ENCODE measurements around the gene NSMCE1. TPM values are rescaled to one million over a fixed set of nuclear protein-coding genes. Genes with fewer than 3 reads are reported as not detected.

NSMCE1 gene
- total RNA-seq, 2 donors from 2014 or later, result 119 to 165 TPM

DNA sequence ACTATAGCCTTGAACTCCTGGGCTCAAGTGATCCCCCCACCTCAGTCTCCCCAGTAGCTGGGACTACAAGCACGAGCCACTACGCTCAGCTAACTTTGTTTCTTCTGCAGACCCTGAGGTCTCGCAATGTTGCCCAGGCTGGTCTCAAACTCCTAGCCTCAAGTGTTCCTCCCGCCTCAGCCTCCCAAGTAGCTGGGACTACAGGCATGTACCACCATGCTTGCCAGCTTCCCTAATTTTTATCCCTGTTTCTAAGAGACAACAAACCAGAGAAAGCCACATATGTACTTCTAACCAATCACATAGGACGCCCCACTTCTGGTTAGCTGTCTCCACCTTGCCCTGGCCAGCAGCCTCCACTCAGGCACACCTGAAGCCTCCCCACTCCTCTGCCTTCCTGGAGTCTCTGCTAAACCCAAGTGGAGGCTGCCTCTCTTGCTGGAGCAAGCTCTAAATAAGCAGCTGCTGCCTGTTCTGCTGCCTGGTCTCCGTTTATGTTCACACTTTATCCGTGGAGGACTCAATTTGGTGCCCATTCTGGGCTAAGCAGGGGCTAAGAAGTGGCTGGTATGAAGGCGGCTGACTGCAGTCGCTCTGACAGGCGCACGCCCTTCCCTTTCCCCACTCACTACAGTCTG is 24.7 kb downstream of the NSMCE1 start:
- H3K4me1 Mint-ChIP-seq (ENCODE audit: low read depth), result peaks cover 89% of the 10 kb centered on the region
- H3K27ac Mint-ChIP-seq, result no peak overlapping the region
- DNase-seq (no peak), ATAC-seq (replicated peaks in 1 of 2) (no peak)
- peaks cover 6 to 29% of the 10 kb centered on the region in 2 donors for H3K36me3 Mint-ChIP-seq (ENCODE audit: insufficient read depth in 2 of 2)
- no peaks in the 10 kb centered on the region for H3K27me3 Mint-ChIP-seq (ENCODE audit: low read depth)
- peaks cover 0 to 2% of the 10 kb centered on the region in 2 donors for H3K9me3 Mint-ChIP-seq
- H3K4me3 Mint-ChIP-seq, result peak overlapping the region; percentile 43 to 75

DNA sequence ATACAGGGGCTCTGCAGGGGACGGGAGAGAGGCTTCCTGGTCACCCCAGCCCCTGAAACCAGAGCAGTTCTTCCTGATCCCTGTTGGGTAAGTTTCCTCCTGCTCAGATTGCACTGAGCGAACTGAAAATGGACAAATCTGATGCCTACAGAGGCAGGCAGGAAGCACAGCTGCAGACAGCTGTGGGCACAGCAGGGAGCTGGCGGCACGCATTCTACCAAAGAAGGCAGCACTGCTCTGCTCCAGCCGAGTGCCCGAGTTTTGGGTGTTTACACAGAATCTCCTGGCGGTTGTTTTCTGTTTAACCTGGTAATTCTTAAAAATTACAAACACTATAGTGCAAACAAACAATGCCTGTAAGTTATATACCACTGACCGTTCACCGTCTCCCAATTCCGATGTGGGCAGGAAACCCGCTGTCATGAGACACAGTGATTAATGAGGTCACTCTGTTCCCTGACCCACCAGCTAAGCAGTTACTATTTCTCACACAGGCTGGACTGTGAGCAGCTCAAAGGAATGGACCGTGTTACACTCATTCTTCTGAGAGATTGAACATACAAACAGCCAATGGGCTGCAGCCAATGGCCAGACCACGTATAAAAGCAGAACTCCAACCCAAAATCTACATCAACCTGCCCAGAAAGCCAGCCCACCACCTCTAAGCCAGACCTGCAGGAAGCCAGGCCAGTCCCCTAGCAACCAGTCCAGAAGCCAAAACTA is 25.5 kb downstream of the NSMCE1 start:
- Mint-ChIP-seq H3K9me3 (no peaks in the 10 kb centered on the region), H3K27ac (peak overlapping the region; percentile 31), H3K36me3 (ENCODE audit: insufficient read depth in 2 of 2) (peaks cover 4 to 23% of the 10 kb centered on the region in 2 donors), H3K27me3 (ENCODE audit: low read depth) (no peaks in the 10 kb centered on the region), H3K4me3 (peak overlapping the region; percentile 72 to 75), H3K4me1 (ENCODE audit: low read depth) (peaks cover 89% of the 10 kb centered on the region)
- ATAC-seq (replicated peaks in 1 of 2) (no peak), DNase-seq (peak in 1 of 2 donors; percentile 33)

DNA sequence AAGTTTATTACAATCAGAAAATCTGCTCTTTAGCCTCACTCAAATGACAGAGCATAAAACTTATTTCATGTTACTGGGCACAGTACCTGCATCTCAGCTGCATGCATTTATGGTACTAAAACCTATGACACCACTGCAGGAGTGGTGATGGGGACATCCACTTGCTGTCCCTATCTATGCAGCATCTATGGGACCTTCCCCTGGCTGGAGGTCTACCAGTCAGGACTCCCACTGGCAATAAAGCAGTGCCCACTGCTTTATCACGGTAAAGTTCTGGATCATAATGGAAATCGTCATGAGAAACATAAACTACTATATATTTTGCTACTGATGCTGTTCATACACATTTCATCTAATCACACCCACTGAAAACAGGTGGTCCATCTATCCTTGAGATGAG is 26.2 kb downstream of the NSMCE1 start:
- no peak for DNase-seq

DNA sequence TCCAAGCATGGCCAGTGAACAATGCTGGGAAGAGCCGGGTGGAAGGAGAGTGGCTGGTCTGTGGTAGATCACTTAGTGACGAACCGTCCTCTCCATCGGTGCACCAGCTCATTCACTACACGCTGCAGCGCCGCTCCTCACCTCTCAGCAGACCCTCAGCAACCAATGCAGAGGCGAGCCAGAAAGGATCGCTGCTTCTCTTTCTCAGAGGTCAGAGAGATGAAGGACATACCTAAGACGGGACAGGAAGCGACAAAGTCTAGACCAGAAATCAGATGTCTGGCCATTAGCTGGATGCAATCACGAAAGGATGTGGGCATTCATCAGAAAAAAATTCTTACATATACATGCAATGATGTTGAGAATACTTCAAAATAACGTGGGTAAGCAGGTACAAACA is 26.9 kb downstream of the NSMCE1 start:
- H3K27ac Mint-ChIP-seq, result no peak overlapping the region
- H3K9me3 Mint-ChIP-seq, result no peaks in the 10 kb centered on the region
- no peak for DNase-seq
- ATAC-seq (replicated peaks in 1 of 2), result no peak
- H3K36me3 Mint-ChIP-seq (ENCODE audit: insufficient read depth in 2 of 2), result peaks cover 0 to 13% of the 10 kb centered on the region in 2 donors
- no peaks in the 10 kb centered on the region for H3K27me3 Mint-ChIP-seq (ENCODE audit: low read depth)
- peak overlapping the region in 1 of 2 donors; percentile 16 for H3K4me3 Mint-ChIP-seq
- H3K4me1 Mint-ChIP-seq (ENCODE audit: low read depth), result peaks cover 89% of the 10 kb centered on the region

More for the DNA sequence above, 26.2 kb downstream of the NSMCE1 start:
- peaks cover 1 to 18% of the 10 kb centered on the region in 2 donors for H3K36me3 Mint-ChIP-seq (ENCODE audit: insufficient read depth in 2 of 2)
- peaks cover 89% of the 10 kb centered on the region for H3K4me1 Mint-ChIP-seq (ENCODE audit: low read depth)
- H3K4me3 Mint-ChIP-seq, result peak overlapping the region; percentile 72 to 75
- no peak for ATAC-seq (replicated peaks in 1 of 2)
- no peaks in the 10 kb centered on the region for H3K9me3 Mint-ChIP-seq
- H3K27ac Mint-ChIP-seq, result no peak overlapping the region
- no peaks in the 10 kb centered on the region for H3K27me3 Mint-ChIP-seq (ENCODE audit: low read depth)

DNA sequence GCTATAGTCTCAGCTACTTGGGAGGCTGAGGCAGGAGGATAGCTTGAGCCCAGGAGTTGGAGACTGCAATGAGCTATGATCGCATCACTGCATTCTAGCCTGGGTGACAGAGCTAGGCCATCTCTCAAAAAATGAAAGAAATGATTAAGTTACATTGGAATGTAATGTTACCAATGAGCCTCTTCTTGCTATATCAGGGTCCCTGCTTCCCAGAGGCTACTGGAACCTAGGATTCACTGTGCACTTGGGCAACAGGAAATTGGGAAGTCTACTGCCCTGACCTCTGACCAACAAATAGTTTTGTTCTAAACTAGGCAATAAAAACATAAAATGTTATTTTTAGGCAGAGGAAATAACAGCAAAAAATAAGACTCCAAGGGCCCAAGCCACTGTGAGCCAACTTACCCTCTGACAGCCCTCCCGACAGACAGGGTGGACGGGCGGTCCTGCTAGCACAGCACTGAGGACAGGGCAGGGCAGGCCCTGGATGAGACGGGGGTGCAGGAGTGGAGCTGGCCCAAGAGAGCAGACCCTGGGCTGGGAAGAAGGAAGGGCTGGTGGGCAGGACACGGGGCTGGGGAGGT is 27.5 kb downstream of the NSMCE1 start:
- no peaks in the 10 kb centered on the region for H3K27me3 Mint-ChIP-seq (ENCODE audit: low read depth)
- no peak overlapping the region for H3K4me3 Mint-ChIP-seq
- peaks cover 85% of the 10 kb centered on the region for H3K4me1 Mint-ChIP-seq (ENCODE audit: low read depth)
- ATAC-seq (replicated peaks in 1 of 2) (no peak), DNase-seq (peak in 1 of 2 donors; percentile 0)
- no peaks in the 10 kb centered on the region for H3K9me3 Mint-ChIP-seq
- peaks cover 0 to 13% of the 10 kb centered on the region in 2 donors for H3K36me3 Mint-ChIP-seq (ENCODE audit: insufficient read depth in 2 of 2)
- H3K27ac Mint-ChIP-seq, result no peak overlapping the region

DNA sequence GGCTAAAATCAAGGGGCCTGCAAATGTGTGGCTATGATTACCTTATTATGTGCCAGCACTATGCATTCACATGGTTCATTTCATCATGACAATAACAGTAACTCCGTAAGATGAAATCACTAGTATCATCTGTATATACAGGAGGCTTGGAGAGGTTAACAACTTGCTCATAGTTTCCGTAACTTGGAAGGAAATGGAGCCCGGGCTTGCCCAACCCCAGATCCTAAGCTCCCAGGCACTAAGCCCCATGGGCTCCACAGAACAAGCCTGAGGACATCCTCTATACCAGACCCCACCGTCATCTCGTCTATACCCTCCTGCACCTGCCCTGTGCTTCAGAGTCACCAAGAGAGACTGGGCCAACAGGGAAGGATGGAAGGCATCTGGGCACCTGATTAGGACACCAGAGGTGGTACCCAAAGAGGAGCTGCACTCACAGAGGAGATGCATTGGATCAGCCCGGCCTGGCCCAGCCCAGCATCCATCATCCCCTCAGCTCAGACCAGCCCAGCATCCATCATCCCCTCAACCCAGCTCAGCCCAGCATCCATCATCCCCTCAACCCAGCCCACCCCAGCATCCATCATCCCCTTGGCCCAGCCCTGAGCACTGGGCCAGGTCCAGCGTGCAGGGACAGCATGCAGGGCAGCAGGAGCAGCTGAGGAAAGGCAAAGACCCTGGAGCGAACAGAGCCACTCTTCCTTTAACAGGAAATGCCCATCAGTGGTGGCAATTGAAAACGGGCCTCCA is 28.5 kb downstream of the NSMCE1 start:
- H3K9me3 Mint-ChIP-seq, result no peaks in the 10 kb centered on the region
- H3K4me3 Mint-ChIP-seq, result no peak overlapping the region
- DNase-seq, result peak in 1 of 2 donors; percentile 0
- peaks cover 85% of the 10 kb centered on the region for H3K4me1 Mint-ChIP-seq (ENCODE audit: low read depth)
- H3K36me3 Mint-ChIP-seq (ENCODE audit: insufficient read depth in 2 of 2), result peaks cover 0 to 10% of the 10 kb centered on the region in 2 donors
- no peaks in the 10 kb centered on the region for H3K27me3 Mint-ChIP-seq (ENCODE audit: low read depth)
- ATAC-seq (replicated peaks in 1 of 2), result no peak
- H3K27ac Mint-ChIP-seq, result peak overlapping the region; percentile 61

DNA sequence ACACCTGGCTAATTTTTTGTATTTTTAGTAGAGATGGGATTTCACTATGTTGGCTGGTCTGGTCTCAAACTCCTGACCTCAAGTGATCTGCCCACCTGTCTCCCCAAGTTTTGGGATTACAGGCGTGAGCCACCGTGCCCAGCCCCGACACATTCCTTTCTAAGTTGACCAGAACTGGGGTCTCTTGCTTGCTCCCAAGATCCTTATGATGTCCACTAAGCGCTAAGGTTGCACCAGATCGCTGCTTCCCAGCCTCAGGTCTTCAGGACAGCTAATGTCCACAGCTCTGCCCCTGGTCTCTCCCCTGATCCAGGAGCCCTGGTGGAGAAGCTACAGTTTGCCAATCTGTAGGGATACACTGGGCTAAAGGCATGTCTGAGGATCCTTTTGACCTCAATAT is 29.5 kb downstream of the NSMCE1 start:
- no peak for DNase-seq
- no peak for ATAC-seq (replicated peaks in 1 of 2)
- H3K4me3 Mint-ChIP-seq, result peak overlapping the region; percentile 66 to 74
- H3K4me1 Mint-ChIP-seq (ENCODE audit: low read depth), result peaks cover 85% of the 10 kb centered on the region
- H3K9me3 Mint-ChIP-seq, result no peaks in the 10 kb centered on the region
- H3K36me3 Mint-ChIP-seq (ENCODE audit: insufficient read depth in 2 of 2), result peaks cover 0 to 12% of the 10 kb centered on the region in 2 donors
- no peaks in the 10 kb centered on the region for H3K27me3 Mint-ChIP-seq (ENCODE audit: low read depth)
- peak overlapping the region; percentile 90 for H3K27ac Mint-ChIP-seq

DNA sequence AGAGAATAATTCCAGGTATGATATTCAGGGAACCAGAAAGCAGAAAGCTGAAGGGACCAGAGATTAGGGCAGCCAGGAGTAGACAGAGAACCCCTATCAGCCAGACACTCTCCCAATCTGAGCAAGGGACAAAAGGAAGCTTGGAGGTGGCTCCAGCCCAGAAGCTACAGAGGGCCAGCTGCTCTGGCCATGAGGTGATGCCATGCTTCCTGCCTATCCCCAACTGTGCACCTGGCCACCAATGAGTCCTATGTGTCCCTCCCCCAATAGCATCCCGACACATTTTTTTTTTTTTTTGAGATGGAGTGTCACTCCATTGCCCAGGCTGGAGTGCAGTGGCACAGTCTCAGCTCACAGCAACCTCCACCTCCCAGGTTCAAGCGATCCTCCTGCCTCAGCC is 30.0 kb downstream of the NSMCE1 start:
- Mint-ChIP-seq H3K27me3 (ENCODE audit: low read depth) (no peaks in the 10 kb centered on the region), H3K27ac (peak overlapping the region; percentile 90), H3K9me3 (no peaks in the 10 kb centered on the region), H3K36me3 (ENCODE audit: insufficient read depth in 2 of 2) (peaks cover 0 to 12% of the 10 kb centered on the region in 2 donors), H3K4me3 (peak overlapping the region; percentile 66 to 74), H3K4me1 (ENCODE audit: low read depth) (peaks cover 85% of the 10 kb centered on the region)
- no peak for DNase-seq
- no peak for ATAC-seq (replicated peaks in 1 of 2)

DNA sequence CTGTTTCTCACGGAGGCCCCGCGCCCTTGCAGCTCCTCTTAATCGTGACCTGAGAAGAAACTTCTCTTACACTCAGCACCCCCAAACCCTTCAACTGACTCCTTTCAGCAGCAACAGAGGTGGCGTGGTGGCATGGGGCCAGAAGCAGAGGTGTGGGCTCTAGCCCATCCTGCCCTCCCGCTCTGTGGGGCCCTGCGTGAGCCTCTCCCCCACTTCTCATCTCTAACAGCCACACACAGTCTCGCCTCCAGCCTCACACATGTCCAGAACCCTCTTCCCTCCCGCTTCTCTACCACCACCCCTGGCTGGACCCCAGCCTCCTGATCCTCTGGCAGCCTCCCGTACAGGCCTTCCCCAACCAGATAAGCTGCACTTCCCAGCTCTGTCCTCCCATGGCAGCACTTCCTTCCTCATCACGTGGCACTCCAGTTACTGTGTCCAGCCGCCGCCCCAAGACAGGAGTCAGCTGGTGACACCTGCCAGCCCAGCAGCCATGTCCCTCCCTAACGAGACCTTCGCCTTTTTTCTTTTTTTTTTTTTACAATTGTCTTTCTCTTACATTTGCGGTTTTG is 30.5 kb downstream of the NSMCE1 start:
- Mint-ChIP-seq H3K36me3 (ENCODE audit: insufficient read depth in 2 of 2) (peaks cover 0 to 10% of the 10 kb centered on the region in 2 donors), H3K4me3 (peak overlapping the region; percentile 66 to 74), H3K27ac (peak overlapping the region; percentile 90), H3K4me1 (ENCODE audit: low read depth) (peaks cover 84% of the 10 kb centered on the region), H3K27me3 (ENCODE audit: low read depth) (no peaks in the 10 kb centered on the region), H3K9me3 (no peaks in the 10 kb centered on the region)
- DNase-seq, result peak; percentile 66 to 67
- peak; percentile 5 to 12 for ATAC-seq (replicated peaks in 1 of 2)

DNA sequence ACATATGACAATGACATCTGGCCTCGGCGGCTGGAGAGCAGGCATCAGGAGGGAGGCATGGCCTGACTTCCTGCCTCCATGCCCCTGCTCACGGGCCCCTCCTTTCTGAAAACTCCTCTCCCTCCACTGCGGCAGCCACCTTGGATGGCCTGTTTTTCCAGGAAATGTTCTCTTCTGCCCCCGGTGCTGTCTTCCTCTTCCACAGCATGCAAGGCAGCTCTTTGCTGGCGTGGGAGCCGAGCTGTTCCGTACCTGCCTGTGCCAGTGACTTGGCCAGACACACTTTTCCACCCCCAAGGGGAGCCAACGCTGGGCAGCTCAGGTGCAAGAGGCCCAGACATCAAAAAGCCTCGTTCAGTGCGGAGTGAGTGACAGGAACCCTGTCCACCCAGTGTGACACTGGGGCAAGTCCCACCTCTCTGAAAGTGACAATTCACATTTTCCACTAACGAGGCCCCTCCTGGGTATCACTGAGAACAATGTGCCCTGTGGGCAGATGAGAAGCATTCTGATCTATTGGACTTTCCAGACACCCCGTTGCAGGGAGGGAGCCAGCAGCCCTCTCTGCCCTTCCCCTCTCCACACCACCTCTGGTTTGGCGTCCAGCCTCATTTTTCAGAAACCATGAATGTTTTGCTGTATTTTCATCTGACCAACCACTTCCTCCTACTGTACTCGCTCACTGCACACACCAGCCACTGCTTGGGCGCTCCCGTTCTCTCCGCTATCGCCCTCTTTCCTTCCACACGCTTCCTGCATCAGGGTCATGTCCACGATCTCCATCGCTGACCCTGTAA is 31.2 kb downstream of the NSMCE1 start:
- DNase-seq (peak; percentile 83 to 91), ATAC-seq (replicated peaks in 1 of 2) (peak; percentile 79 to 80)
- Mint-ChIP-seq H3K9me3 (no peaks in the 10 kb centered on the region), H3K27ac (peak overlapping the region; percentile 90), H3K36me3 (ENCODE audit: insufficient read depth in 2 of 2) (peaks cover 0 to 14% of the 10 kb centered on the region in 2 donors), H3K4me1 (ENCODE audit: low read depth) (peaks cover 84% of the 10 kb centered on the region), H3K27me3 (ENCODE audit: low read depth) (no peaks in the 10 kb centered on the region), H3K4me3 (peak overlapping the region; percentile 66 to 74)

DNA sequence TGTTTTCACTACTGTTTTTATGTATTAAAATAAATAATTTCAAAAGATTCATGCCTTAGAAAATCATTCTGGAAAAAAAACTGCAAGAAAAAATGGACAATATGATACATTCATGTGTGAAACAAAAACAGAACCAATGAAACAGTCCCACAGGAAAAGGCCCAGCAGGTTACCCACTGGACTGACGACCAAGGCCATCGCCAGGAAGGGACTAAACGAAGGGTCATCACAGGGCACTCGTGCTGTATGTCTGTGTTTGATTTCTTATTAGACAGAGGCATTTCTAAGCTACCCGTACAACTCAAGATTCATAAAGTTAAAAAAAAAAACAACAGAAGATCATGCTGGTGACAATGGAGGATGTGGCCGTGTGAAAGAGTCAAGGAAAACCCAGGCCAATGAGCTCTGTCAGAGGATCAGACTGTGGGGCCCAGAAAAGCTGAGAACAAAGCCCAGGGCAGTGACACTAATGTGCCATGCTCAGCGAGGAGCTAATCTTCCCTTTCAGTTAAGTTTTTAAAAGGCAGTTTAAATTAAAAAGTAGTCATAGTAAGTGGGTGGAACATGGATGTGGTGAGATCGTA is 31.8 kb downstream of the NSMCE1 start:
- ATAC-seq (replicated peaks in 1 of 2), result no peak
- H3K36me3 Mint-ChIP-seq (ENCODE audit: insufficient read depth in 2 of 2), result peaks cover 2 to 19% of the 10 kb centered on the region in 2 donors

DNA sequence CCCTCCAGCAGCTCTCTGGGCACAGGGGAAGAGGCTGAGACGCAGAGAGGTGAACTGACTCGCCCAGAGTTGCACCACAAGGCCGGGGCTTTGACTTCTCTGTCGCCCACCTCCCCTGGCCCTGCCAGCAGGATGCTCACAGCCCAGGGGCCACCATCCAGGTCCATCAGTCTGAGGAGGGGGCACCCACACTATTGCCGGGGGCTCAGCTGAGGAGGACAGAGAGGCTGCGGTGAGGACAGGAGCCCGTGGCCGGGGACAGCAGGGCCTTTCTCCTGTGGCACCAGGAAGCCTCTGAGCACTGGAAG is 32.7 kb downstream of the NSMCE1 start:
- DNase-seq, result peak in 1 of 2 donors; percentile 43
- peaks cover 4 to 20% of the 10 kb centered on the region in 2 donors for H3K36me3 Mint-ChIP-seq (ENCODE audit: insufficient read depth in 2 of 2)
- H3K27ac Mint-ChIP-seq, result peak overlapping the region; percentile 96
- peak overlapping the region; percentile 85 for H3K4me3 Mint-ChIP-seq
- peaks cover 95% of the 10 kb centered on the region for H3K4me1 Mint-ChIP-seq (ENCODE audit: low read depth)
- no peaks in the 10 kb centered on the region for H3K27me3 Mint-ChIP-seq (ENCODE audit: low read depth)
- H3K9me3 Mint-ChIP-seq, result no peaks in the 10 kb centered on the region
- ATAC-seq (replicated peaks in 1 of 2), result peak in 1 of 2 donors; percentile 0

More for the DNA sequence above, 31.8 kb downstream of the NSMCE1 start:
- no peak for DNase-seq
- Mint-ChIP-seq H3K27me3 (ENCODE audit: low read depth) (no peaks in the 10 kb centered on the region), H3K4me3 (peak overlapping the region; percentile 66 to 74), H3K4me1 (ENCODE audit: low read depth) (peaks cover 86% of the 10 kb centered on the region), H3K27ac (peak overlapping the region; percentile 90), H3K9me3 (no peaks in the 10 kb centered on the region)

Data from activated T-cell treated with anti-CD3 and anti-CD28 coated beads, Interleukin-2, amount 50 U/mL, for 72 hours (primary cell).